Panc1 (cell line): ENCODE results near the gene MACIR.

Experiments
- CTCF ChIP-seq: fragments of 450-650 bp; IDR thresholded peaks from 2 replicates; pipeline ENCODE4 v1.5.1; 2017; ENCODE audit warnings: mild to moderate bottlenecking
- POLR2AphosphoS5 ChIP-seq: IDR thresholded peaks from 2 replicates; pipeline ENCODE4 v1.6.1; 2012; ENCODE audit warnings: mild to moderate bottlenecking, low read depth, low read length, moderate library complexity

- TF ChIP-seq POLR2AphosphoS5 (no peak), CTCF (no peak)
Measured at GRCh38 chr5:103211576-103212561, 46.7 kb upstream of the MACIR start.
